Thyroid gland (tissue), 4 donors: ENCODE measurements around the gene IFNLR1.

Experiments used
- CTCF ChIP-seq, 6 experiments: fragments of 200-600 bp in 3 of 6; fragments of 450-650 bp in 3 of 6; sonication (generic) in 3 of 6; IDR thresholded peaks; one replicate each; pipeline ENCODE4 v1.5.1; 2016 to 2019; ENCODE audit warnings: antibody characterized with exemption in 6 of 6, mild to moderate bottlenecking in 2 of 6, inconsistent platforms in 1 of 6, moderate library complexity in 1 of 6
- POLR2A ChIP-seq, 2 donors: fragments of 450-650 bp; IDR thresholded peaks; one replicate each; pipeline ENCODE4 v1.6.1; 2017; ENCODE audit warnings: antibody characterized with exemption in 2 of 2, mild to moderate bottlenecking in 2 of 2, moderate library complexity in 1 of 2

GRCh38 chr1:24140741-24141181 lies 46.3 kb downstream of the IFNLR1 start:
- TF ChIP-seq POLR2A (IDR thresholded peaks at IDR 0.05) (no peak), CTCF (IDR thresholded peaks at IDR 0.05) (no peak)
